ENCODE results near the gene FADS6.

FADS6 gene

DNA sequence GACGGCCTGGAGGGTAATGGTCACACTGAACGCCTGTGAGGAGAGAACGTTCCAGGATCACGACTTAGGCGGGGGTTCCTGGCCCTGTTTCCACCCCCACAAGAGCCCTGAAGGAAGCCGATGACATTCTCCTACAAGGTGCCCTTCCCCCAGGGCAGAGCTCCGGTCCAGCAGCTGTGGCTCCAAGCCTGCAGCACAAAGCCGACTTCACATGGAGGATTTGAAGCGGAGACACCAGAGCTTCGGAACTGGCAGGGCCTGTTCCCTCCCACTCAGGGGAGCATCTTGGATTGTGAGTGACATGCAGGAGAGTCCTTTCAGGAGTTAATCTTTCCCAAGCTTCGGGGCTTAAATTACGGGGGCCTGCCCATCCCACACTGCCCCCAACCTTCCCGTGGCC, 5.0 kb downstream of the FADS6 start:
- in situ Hi-C loops (cut with HindIII; ENCODE audit: low sequenced_read_pairs): no loop called here
- TF ChIP-seq, protein P1, sequence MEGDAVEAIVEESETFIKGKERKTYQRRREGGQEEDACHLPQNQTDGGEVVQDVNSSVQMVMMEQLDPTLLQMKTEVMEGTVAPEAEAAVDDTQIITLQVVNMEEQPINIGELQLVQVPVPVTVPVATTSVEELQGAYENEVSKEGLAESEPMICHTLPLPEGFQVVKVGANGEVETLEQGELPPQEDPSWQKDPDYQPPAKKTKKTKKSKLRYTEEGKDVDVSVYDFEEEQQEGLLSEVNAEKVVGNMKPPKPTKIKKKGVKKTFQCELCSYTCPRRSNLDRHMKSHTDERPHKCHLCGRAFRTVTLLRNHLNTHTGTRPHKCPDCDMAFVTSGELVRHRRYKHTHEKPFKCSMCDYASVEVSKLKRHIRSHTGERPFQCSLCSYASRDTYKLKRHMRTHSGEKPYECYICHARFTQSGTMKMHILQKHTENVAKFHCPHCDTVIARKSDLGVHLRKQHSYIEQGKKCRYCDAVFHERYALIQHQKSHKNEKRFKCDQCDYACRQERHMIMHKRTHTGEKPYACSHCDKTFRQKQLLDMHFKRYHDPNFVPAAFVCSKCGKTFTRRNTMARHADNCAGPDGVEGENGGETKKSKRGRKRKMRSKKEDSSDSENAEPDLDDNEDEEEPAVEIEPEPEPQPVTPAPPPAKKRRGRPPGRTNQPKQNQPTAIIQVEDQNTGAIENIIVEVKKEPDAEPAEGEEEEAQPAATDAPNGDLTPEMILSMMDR (IDR thresholded peaks at IDR 0.05; ENCODE audit: low read depth, low read length): no peak
- no peak overlapping the region for H3K4me3 ChIP-seq (ENCODE audit: low read depth, low read length)
- no peak for DNase-seq (ENCODE audit: low read depth, low spot score)

DNA sequence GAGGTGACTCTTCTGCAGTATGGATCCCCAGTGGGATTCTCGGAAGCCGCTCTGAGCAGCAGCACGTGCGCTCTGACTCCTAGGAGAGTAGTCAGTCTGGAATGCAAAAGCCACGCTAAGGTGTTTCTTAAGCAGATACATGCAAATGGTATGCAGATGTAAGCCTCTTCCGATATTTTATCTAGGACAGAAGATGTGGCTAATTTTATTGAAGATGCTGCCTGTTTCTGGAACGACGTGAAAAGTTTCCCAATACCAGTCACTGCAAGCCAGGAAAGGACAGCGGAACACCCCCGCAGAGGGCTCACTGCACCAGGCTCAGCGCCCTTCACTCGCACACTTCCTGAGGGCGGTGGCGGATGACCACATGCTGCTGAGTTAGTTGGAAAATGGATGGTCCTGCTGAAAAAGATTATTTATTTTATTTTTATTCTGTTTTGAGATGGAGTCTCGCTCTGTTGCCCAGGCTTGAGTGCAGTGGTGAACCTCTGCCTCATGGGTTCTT, 10.1 kb downstream of the FADS6 start:
- H3K4me3 ChIP-seq (ENCODE audit: low read depth, low read length): no peak overlapping the region
- TF ChIP-seq, protein P1 (IDR thresholded peaks at IDR 0.05; ENCODE audit: low read depth, low read length): no peak
- in situ Hi-C loops (cut with HindIII; ENCODE audit: low sequenced_read_pairs): no loop called here
- DNase-seq (ENCODE audit: low read depth, low spot score): no peak

DNA sequence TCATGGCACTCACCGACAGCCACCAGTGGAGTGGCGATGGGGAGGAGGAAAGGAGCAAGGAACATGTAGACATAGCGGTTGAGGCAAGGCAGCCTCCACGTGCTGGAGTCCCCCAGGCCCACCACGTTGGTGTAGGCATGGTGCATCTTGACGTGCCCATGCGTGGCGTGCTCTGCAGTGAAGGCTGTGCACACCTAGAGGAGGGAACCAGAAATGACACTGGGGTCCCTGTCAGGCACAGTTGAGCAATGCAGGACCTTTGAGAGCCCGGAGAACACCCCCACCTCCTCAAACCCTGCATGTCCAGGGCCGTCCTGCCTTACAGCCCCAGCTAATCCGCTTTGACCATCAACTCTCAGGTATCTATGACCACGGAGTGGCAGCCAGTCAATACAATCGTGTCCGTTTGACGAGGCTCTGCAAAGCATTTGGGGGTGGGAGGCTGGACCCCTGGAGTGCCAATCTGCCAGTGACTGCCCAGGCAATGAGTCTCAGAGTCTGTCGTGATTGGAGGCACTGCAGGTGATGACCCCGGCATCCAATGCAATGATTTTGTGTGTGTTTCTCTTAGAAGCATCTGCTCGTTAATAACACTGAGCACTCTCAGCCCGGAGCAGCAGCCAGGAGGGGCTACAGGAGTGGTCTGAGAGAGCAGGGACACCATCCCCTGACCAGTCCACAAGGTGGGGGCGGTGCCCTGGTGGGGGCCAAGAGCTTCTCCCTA, 10.8 kb downstream of the FADS6 start:
- no peak for DNase-seq (ENCODE audit: low read depth, low spot score)
- TF ChIP-seq, protein P1 (IDR thresholded peaks at IDR 0.05; ENCODE audit: low read depth, low read length): no peak
- in situ Hi-C loops (cut with HindIII; ENCODE audit: low sequenced_read_pairs): no loop called here
- H3K4me3 ChIP-seq (ENCODE audit: low read depth, low read length): no peak overlapping the region

DNA sequence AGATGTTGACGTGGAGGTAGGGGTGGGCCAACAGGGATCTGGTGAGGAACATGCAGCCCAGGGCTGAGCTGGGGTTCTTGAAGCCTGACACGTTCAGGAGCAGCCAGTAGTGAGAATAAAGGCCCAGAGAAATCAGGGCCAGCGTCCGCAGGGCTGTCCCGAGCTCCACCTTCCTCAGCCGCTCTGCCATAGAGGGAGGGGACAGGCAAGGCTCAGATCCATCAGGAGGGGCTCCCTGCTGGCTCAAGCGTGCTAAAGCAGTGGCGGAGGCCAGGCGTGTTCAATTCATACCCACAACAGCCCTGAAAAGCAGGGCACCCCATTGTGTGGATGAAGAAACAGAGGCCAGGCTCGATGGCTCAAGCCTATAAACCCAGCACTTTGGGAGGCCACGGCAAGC, 12.4 kb downstream of the FADS6 start:
- no peak for DNase-seq (ENCODE audit: low read depth, low spot score)
- in situ Hi-C loops (cut with HindIII; ENCODE audit: low sequenced_read_pairs): no loop called here
- TF ChIP-seq, protein P1 (IDR thresholded peaks at IDR 0.05; ENCODE audit: low read depth, low read length): no peak
- no peak overlapping the region for H3K4me3 ChIP-seq (ENCODE audit: low read depth, low read length)

DNA sequence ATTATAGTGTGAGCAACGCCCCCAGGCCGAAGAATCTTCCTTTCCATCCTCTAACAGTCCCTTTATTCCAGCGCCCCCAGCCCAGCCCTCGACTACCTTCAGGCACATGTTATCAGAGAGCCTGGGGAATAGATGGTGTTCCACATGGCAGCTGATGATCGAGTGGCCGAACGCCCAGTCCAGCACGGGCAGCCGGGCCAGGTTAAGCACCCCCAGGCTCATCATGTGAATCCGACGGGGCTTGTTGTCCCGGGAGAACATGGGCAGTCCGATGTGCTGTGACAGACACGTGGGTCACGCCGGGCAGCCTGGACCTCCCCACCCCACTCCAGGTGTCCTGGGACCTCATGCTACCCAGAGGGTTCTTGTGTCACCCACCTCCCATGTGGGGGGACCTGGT, 14.1 kb downstream of the FADS6 start:
- TF ChIP-seq, protein P1 (IDR thresholded peaks at IDR 0.05; ENCODE audit: low read depth, low read length): no peak
- in situ Hi-C loops (cut with HindIII; ENCODE audit: low sequenced_read_pairs): no loop called here
- no peak overlapping the region for H3K4me3 ChIP-seq (ENCODE audit: low read depth, low read length)

DNA sequence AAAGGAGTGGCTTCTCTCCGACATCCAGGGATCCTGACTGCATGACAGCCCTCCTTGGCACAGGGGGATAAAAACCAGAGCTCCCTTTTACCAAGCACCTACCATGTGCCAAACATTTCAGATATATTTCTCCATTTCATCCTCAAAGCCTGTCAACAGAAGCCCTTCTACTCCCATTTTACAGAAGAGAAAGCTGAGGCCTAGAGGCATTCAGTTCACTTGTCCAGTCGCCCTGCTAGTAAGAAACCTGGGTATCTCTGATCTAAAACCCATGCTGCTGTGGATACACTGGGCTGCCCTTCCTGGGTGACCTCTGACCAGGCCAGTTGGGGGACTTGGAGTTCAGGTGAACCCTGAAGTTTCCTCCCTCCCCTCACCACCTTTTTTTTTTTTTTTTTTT, 14.8 kb downstream of the FADS6 start:
- in situ Hi-C loops (cut with HindIII; ENCODE audit: low sequenced_read_pairs): no loop called here
- no peak for DNase-seq (ENCODE audit: low read depth, low spot score)
- TF ChIP-seq, protein P1 (IDR thresholded peaks at IDR 0.05; ENCODE audit: low read depth, low read length): no peak
- H3K4me3 ChIP-seq (ENCODE audit: low read depth, low read length): no peak overlapping the region

More for the DNA sequence above, 14.1 kb downstream of the FADS6 start:
- DNase-seq (ENCODE audit: low read depth, low spot score): no peak

All from astrocyte of the spinal cord (primary cell).